HL-60 (cell line): Measurements from ENCODE around the gene TM4SF4.

Source experiments
- DNase-seq, 2 experiments: peaks; one replicate each; pipeline ENCODE4 v3.0.0-alpha.2; 2010 to 2020; ENCODE audit warnings: low read depth in 1 of 2, low spot score in 1 of 2
- H3K27ac ChIP-seq: fragments of 250-450 bp; sonication (Bioruptor Pico); replicated peaks from 2 replicates; pipeline ENCODE4 v1.5.1; 2020; ENCODE audit warnings: mild to moderate bottlenecking, moderate library complexity
- H3K27me3 ChIP-seq: fragments of 250-450 bp; sonication (Bioruptor Pico); 2 replicates; pipeline ENCODE4 v1.5.1; 2021; ENCODE audit warnings: mild to moderate bottlenecking, moderate library complexity; ENCODE audit not compliant: insufficient read depth, poor library complexity, severe bottlenecking
- H3K4me3 ChIP-seq: replicated peaks from 2 replicates; pipeline ENCODE4 v1.5.1; 2011; ENCODE audit warnings: mild to moderate bottlenecking, control low read depth, low read length; ENCODE audit not compliant: insufficient read depth
- CTCF ChIP-seq: IDR thresholded peaks from one replicate; pipeline ENCODE4 v1.5.1; 2011; ENCODE audit warnings: low read length, control low read depth, inconsistent platforms; ENCODE audit not compliant: insufficient read depth
- GABPA ChIP-seq: IDR thresholded peaks from 2 replicates; pipeline ENCODE4 v1.6.1; 2012; ENCODE audit warnings: low read depth
- POLR2AphosphoS5 ChIP-seq: IDR thresholded peaks from 2 replicates; pipeline ENCODE4 v1.6.1; 2012; ENCODE audit warnings: low read depth
- SPI1 ChIP-seq: IDR thresholded peaks from 2 replicates; pipeline ENCODE4 v1.6.1; 2012; ENCODE audit warnings: low read depth, mild to moderate bottlenecking, borderline replicate concordance
- TF ChIP-seq, protein P1 (sequence below): IDR thresholded peaks from 2 replicates; pipeline ENCODE4 v1.6.1; 2012; ENCODE audit warnings: low read depth; ENCODE audit not compliant: insufficient replicate concordance

The TM4SF4 gene

DNA sequence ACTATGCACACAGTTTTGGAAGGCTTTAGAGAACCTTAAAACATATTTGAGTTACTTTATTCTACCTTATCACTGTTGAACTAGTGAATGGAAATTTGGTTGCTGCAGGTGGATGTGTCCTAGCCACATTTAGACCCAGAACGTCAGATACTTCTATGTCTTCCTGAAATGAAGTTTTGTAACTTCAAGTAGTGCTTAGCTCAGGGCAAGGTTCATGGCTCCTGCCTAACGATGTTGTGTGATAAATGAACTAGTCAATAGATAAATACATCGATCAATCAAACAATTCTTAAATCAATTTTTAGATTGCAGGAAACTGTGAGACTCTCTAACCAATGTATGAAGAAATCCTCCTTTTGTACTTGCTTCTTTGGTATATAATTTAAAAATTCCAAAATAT is 37.2 kb upstream of the TM4SF4 start:
- TF ChIP-seq, protein P1, sequence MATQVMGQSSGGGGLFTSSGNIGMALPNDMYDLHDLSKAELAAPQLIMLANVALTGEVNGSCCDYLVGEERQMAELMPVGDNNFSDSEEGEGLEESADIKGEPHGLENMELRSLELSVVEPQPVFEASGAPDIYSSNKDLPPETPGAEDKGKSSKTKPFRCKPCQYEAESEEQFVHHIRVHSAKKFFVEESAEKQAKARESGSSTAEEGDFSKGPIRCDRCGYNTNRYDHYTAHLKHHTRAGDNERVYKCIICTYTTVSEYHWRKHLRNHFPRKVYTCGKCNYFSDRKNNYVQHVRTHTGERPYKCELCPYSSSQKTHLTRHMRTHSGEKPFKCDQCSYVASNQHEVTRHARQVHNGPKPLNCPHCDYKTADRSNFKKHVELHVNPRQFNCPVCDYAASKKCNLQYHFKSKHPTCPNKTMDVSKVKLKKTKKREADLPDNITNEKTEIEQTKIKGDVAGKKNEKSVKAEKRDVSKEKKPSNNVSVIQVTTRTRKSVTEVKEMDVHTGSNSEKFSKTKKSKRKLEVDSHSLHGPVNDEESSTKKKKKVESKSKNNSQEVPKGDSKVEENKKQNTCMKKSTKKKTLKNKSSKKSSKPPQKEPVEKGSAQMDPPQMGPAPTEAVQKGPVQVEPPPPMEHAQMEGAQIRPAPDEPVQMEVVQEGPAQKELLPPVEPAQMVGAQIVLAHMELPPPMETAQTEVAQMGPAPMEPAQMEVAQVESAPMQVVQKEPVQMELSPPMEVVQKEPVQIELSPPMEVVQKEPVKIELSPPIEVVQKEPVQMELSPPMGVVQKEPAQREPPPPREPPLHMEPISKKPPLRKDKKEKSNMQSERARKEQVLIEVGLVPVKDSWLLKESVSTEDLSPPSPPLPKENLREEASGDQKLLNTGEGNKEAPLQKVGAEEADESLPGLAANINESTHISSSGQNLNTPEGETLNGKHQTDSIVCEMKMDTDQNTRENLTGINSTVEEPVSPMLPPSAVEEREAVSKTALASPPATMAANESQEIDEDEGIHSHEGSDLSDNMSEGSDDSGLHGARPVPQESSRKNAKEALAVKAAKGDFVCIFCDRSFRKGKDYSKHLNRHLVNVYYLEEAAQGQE = no peak
- no peak for TF ChIP-seq CTCF
- no peak for TF ChIP-seq GABPA
- no peak for TF ChIP-seq POLR2AphosphoS5
- no peak for TF ChIP-seq SPI1
- no peak for DNase-seq
- no peak overlapping the region for H3K4me3 ChIP-seq
- H3K27me3 ChIP-seq = no peaks in the 10 kb centered on the region
- H3K27ac ChIP-seq = no peak overlapping the region

DNA sequence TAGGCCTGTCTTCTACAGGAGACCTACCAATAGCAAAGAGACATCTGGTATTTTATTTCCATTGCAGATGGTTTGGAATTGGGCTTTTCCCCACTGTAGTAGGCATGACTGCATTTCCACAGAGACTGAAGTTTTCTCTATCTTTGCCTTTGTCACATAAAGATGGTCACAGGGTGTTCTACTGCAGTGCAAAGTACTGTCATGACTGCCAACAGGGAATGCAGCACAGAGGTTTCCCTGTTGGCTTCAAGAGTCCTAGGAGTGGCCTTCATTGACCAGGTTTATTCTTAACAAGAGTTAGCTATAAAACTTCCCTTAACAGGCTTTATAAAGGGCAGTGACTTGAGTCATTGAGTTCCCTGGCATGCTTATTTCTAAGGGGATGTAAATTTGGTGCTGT is 36.8 kb upstream of the TM4SF4 start:
- TF ChIP-seq, protein P1 = no peak
- TF ChIP-seq SPI1 (no peak), GABPA (no peak), CTCF (no peak), POLR2AphosphoS5 (no peak)
- no peak overlapping the region for H3K4me3 ChIP-seq
- DNase-seq = no peak
- H3K27ac ChIP-seq = no peak overlapping the region
- no peaks in the 10 kb centered on the region for H3K27me3 ChIP-seq

DNA sequence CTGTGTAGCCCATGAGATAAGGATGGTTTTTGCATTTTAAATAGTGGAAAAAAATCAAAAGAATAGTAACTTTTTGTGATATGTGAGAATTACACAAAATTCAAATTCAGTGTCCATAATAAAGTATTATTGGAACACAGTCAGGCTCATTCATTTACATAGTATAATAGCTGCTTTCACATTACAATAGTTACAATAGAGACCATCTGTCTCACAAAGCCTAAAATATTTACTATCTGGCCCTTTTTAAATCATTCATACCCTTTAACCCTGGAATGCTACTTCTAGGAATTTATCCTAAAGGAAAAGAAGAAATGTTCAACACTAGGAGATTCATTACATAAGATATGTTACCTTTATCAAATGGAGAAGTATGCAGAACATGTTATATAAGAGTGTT is 35.5 kb upstream of the TM4SF4 start:
- DNase-seq = no peak
- no peak overlapping the region for H3K4me3 ChIP-seq
- TF ChIP-seq POLR2AphosphoS5 = no peak
- TF ChIP-seq, protein P1 = no peak
- no peak for TF ChIP-seq GABPA
- no peak for TF ChIP-seq CTCF
- no peak for TF ChIP-seq SPI1
- no peaks in the 10 kb centered on the region for H3K27me3 ChIP-seq
- H3K27ac ChIP-seq = no peak overlapping the region
